Right lobe of liver (tissue), 6 donors: Measurements from ENCODE around the gene CNTN3. TPM values are rescaled to one million over a fixed set of nuclear protein-coding genes. Genes with fewer than 3 reads are reported as not detected.

Experiments
- ATAC-seq, 4 donors: fragments of 200-7000 bp; cut with Tn5 transposase; one replicate each; pipeline ENCODE4 v1.9.1; 2020; ENCODE audit warnings: mild to moderate bottlenecking in 4 of 4, moderate library complexity in 4 of 4
- DNase-seq, 3 donors: peaks; one replicate each; pipeline ENCODE4 v3.0.0-alpha.2; 2020
- H3K27ac ChIP-seq, 3 donors: fragments of 200-600 bp; one replicate each; pipeline ENCODE4 v1.8.0; 2022
- H3K27me3 ChIP-seq, 2 donors: fragments of 200-600 bp; one replicate each; pipeline ENCODE4 v1.8.0; 2022
- H3K36me3 ChIP-seq, 4 donors: fragments of 200-600 bp; sonication (generic) in 1 of 4; one replicate each; pipeline versions ENCODE4 v1.5.1 to v1.8.0; 2017 to 2022; ENCODE audit warnings: control low read depth in 1 of 4
- H3K4me1 ChIP-seq, 4 donors: fragments of 200-600 bp; sonication (generic) in 1 of 4; one replicate each; pipeline versions ENCODE4 v1.5.1 to v1.8.0; 2017 to 2022; ENCODE audit warnings: control low read depth in 1 of 4
- H3K4me3 ChIP-seq, 3 donors: fragments of 200-600 bp; one replicate each; pipeline ENCODE4 v1.8.0; 2022
- H3K9me3 ChIP-seq, 4 donors: fragments of 200-600 bp; sonication (generic) in 1 of 4; one replicate each; pipeline versions ENCODE4 v1.5.1 to v1.8.0; 2017 to 2022; ENCODE audit warnings: control low read depth in 1 of 4
- POLR2A ChIP-seq: fragments of 450-650 bp; IDR thresholded peaks from one replicate; pipeline ENCODE4 v1.6.1; 2017; ENCODE audit warnings: antibody characterized with exemption, mild to moderate bottlenecking
- WGBS: methylation state at CpG from one replicate; pipeline ENCODE4 v1.1.6; 2018; ENCODE audit warnings: low coverage, low lambda C conversion rate; ENCODE audit not compliant: insufficient coverage; ENCODE audit errors: missing lambda C conversion rate; 5-methylcytosine and 5-hydroxymethylcytosine counted together
- intact Hi-C, 2 donors: fragments of 100-400 bp; cut with DNase I; formaldehyde crosslinking; loops; one replicate each; pipeline versions ENCODE4 v1.11.2 to v1.14.1; 2022
- total RNA-seq, 6 experiments: library from RNA; depleted of rRNA in 2 of 6; stranded (reverse); fragments of >200 nt in 2 of 6; fragmentation: NEBNext Ultra II Directional in 3 of 6; extraction: Animal tissue kit (Norgen Biotek cat#: 25700) in 3 of 6; gene quantifications; one replicate each; pipeline versions ENCODE4 v1.1.0 to v1.2.4, GENCODE V29; 2016 to 2023
- TF ChIP-seq, protein P1 (sequence below), 4 donors: fragments of 200-600 bp in 3 of 4; fragments of 450-650 bp in 1 of 4; IDR thresholded peaks; one replicate each; pipeline versions ENCODE4 v1.5.1 to v1.8.0; 2016 to 2022; ENCODE audit warnings: antibody characterized with exemption in 4 of 4, mild to moderate bottlenecking in 2 of 4
- donor health status: DM: no; HTN: yes; CAD: no.
- donor health status: DM: no; HTN: no; CAD: no.
- donor health status: DM: no; HTN: no; CAD: no.
- donor health status: DM: no; HTN: yes; CAD: no.
- donor health status: DM: no; HTN: yes; CAD: no.

Gene CNTN3
- total RNA-seq, 6 experiments from 2014 or later, result 2.3 to 6.2 (median 4.3) TPM

DNA sequence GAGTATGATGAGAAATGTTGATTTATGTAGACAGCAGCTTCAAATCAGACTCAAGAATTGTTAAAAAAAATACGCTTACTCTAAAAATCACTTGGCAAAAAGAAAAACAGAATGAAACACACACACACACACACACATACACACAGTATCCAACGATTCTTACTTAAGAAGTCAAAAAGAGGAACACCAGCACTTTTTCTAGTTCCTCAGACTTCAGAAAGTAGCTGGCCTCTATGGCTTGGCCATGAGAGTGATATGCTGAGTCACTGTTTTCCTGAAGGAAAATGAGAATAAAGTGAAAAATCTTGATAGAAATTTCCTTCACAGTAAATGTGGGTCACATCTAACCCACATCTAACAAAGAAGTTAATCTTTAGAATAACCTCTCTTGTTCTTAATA is 22.1 kb downstream of the CNTN3 start:
- WGBS, result 34% methylated on average over 2 of the region's 2 CpGs
- TF ChIP-seq, protein P1, sequence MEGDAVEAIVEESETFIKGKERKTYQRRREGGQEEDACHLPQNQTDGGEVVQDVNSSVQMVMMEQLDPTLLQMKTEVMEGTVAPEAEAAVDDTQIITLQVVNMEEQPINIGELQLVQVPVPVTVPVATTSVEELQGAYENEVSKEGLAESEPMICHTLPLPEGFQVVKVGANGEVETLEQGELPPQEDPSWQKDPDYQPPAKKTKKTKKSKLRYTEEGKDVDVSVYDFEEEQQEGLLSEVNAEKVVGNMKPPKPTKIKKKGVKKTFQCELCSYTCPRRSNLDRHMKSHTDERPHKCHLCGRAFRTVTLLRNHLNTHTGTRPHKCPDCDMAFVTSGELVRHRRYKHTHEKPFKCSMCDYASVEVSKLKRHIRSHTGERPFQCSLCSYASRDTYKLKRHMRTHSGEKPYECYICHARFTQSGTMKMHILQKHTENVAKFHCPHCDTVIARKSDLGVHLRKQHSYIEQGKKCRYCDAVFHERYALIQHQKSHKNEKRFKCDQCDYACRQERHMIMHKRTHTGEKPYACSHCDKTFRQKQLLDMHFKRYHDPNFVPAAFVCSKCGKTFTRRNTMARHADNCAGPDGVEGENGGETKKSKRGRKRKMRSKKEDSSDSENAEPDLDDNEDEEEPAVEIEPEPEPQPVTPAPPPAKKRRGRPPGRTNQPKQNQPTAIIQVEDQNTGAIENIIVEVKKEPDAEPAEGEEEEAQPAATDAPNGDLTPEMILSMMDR (IDR thresholded peaks at IDR 0.05), result no peak
- no peak for TF ChIP-seq POLR2A
- Histone ChIP-seq H3K27me3 (no peaks in the 10 kb centered on the region), H3K27ac (no peak overlapping the region), H3K4me1 (peaks cover 0 to 6% (median 2%) of the 10 kb centered on the region in 4 donors), H3K4me3 (no peak overlapping the region), H3K36me3 (no peaks in the 10 kb centered on the region), H3K9me3 (peaks cover 0 to 4% (median 0%) of the 10 kb centered on the region in 4 donors)
- DNase-seq, result no peak
- peak in 1 of 4 donors; percentile 36 for ATAC-seq
- intact Hi-C loops, result no loop called here

DNA sequence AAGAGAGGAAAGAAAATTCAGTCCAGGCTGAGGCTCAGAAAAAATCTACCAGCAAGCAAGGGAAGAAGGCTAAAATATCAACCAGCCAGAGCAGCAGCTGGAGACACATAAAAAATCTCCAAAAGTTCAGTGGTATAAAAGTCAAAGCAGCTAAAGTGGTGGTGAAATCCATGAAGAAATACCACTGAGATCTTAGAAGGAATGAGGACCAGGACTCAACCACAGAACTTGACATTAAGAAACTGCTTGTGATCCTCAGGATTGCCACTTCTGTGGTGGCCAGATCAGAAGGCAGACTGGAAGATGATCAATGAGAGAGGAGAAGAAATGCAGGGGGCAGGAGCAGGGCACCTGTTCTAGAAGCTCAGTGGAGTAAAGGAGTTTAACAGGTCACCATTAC is 22.5 kb downstream of the CNTN3 start:
- DNase-seq (no peak), ATAC-seq (no peak)
- Histone ChIP-seq H3K27ac (no peak overlapping the region), H3K36me3 (no peaks in the 10 kb centered on the region), H3K27me3 (no peaks in the 10 kb centered on the region), H3K9me3 (peaks cover 0 to 4% (median 0%) of the 10 kb centered on the region in 4 donors), H3K4me3 (no peak overlapping the region), H3K4me1 (peaks cover 0 to 6% (median 2%) of the 10 kb centered on the region in 4 donors)
- TF ChIP-seq, protein P1 (IDR thresholded peaks at IDR 0.05), result no peak
- TF ChIP-seq POLR2A, result no peak
- intact Hi-C loops, result no loop called here

DNA sequence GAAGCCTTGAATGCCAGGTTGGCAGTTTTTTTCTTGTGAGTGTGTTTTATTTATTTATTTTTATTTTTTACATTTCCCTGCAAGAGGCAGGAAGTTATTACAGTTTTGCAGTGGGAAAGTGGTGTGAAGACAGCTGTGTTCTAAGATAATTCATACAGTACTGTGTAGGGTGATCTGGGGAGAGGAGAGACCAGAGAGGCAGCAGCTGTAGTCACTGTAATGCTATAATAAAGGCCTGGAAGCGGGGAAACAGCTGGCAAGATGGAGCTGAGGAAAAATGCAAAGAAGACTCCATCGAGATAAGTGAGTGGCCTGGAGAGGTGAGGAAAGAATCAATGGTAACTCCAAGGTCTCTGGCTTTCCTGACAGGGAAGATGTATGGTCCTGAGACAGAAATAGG is 23.1 kb downstream of the CNTN3 start:
- Histone ChIP-seq H3K27me3 (no peaks in the 10 kb centered on the region), H3K27ac (no peak overlapping the region), H3K36me3 (no peaks in the 10 kb centered on the region), H3K4me3 (no peak overlapping the region), H3K9me3 (peaks cover 0 to 4% (median 0%) of the 10 kb centered on the region in 4 donors), H3K4me1 (peaks cover 0 to 6% (median 2%) of the 10 kb centered on the region in 4 donors)
- intact Hi-C loops, result no loop called here
- ATAC-seq (no peak), DNase-seq (no peak)
- TF ChIP-seq, protein P1 (IDR thresholded peaks at IDR 0.05), result no peak
- no peak for TF ChIP-seq POLR2A
- 89% methylated on average over 2 of the region's 2 CpGs for WGBS

DNA sequence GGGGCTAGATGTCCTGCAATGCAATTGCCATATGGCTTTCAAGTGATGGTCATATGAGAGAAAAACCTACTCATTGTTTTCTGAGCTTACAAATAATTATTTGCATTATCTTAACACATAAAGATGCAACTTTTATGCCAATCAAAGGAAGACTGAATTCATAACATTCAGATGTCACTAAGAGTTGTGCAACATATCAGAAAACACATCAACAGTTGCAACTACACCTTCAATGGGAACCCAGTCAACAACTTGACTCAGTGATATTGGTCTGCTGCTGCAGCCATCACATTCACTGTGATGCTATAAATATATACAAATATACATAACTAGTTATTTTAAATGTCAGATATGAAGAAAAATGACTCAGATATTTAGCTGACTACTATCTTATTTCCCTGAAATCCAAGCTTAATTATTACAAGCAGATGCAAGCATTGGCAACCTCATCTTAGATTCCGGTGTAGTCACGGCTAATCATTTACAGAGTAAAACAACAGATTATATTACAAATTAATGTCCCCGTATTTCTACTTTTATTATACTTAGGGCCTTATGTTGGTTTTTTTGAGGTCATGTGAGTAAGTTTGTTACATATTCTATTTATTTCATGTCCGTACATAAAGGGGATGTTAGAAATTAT is 23.7 kb downstream of the CNTN3 start:
- peak in 2 of 4 donors; percentile 56 to 63 for ATAC-seq
- Histone ChIP-seq H3K27me3 (no peaks in the 10 kb centered on the region), H3K4me3 (no peak overlapping the region), H3K9me3 (peaks cover 0 to 4% (median 0%) of the 10 kb centered on the region in 4 donors), H3K36me3 (no peaks in the 10 kb centered on the region), H3K27ac (no peak overlapping the region), H3K4me1 (peaks cover 0 to 6% (median 2%) of the 10 kb centered on the region in 4 donors)
- WGBS, result 46% methylated on average over 4 of the region's 4 CpGs
- DNase-seq, result no peak
- intact Hi-C loops, result no loop called here
- no peak for TF ChIP-seq POLR2A
- TF ChIP-seq, protein P1 (IDR thresholded peaks at IDR 0.05), result no peak
